Measurements from ENCODE around the gene SNF8.

Gene SNF8

GRCh38 chr17:48892940-48893645 lies 51.5 kb downstream of the SNF8 start:
- peak in 1 of 56 donors; percentile 18 for DNase-seq

- DNase-seq = no peak
Observed at GRCh38 chr17:48890086-48890485, 54.6 kb downstream of the SNF8 start.

- no peak for DNase-seq
Observed at GRCh38 chr17:48883171-48883570, 61.5 kb downstream of the SNF8 start.

GRCh38 chr17:48882272-48882671 lies 62.4 kb downstream of the SNF8 start:
- no peak for DNase-seq

Data from nucleus accumbens (tissue), 56 donors.